ENCODE results near the gene NSDHL. TPM values are rescaled to one million over a fixed set of nuclear protein-coding genes. Genes with fewer than 3 reads are reported as not detected.
"Not testable (repeated sequence)": the region's sequence is repeated elsewhere in the genome, so short reads cannot be mapped to it uniquely, and the experiment has no call there.

The NSDHL gene
- polyA plus RNA-seq, 3 donors from 2014 or later = 16.5 to 44.8 (median 20.2) TPM

DNA sequence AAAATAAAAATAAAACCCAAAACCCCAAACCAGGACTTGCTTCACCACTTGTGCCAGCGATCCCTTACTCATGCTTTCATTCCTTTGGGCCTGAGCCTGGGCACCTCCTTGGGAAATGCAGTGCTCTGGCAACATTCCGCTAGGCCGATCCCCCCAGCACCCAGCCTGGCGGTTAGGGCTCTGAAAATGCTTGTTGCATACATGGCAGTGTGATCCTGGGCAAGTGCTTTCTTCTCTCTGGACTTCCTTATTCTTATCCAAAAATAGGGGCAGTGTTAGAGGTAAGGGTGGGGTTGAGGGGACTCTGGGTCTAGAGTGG is 71.6 kb downstream of the NSDHL start:
- DNase-seq = no peak
- Mint-ChIP-seq H3K4me3 (no peak overlapping the region), H3K27me3 (ENCODE audit: low read depth in 3 of 3) (peaks cover 2 to 13% (median 10%) of the 10 kb centered on the region in 3 donors), H3K4me1 (no peaks in the 10 kb centered on the region), H3K9me3 (no peaks in the 10 kb centered on the region), H3K36me3 (no peaks in the 10 kb centered on the region), H3K27ac (no peak overlapping the region)

DNA sequence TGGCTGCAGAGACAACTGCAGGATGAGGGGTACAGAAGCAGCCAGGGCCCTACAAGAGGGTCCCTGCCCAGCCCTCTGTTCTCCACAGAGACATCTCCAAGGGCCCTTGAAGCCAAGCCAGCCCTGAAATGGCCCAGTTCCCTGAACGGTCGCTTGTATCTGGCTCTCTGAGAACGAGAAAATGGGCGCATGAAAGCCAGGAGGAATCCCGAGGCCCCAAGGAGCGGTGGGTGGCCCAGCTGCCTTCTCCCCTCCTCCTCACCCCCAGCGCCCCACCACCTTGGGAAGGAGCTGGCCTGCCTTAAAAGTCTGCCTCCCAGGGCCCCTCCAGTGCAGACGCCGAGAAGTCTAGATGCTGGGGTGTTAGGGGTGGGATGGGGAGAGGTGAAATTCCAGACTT is 72.7 kb downstream of the NSDHL start:
- H3K9me3 Mint-ChIP-seq = no peaks in the 10 kb centered on the region
- H3K4me3 Mint-ChIP-seq = no peak overlapping the region
- DNase-seq = no peak
- no peaks in the 10 kb centered on the region for H3K4me1 Mint-ChIP-seq
- peaks cover 2 to 13% (median 8%) of the 10 kb centered on the region in 3 donors for H3K27me3 Mint-ChIP-seq (ENCODE audit: low read depth in 3 of 3)
- H3K36me3 Mint-ChIP-seq = no peaks in the 10 kb centered on the region
- no peak overlapping the region for H3K27ac Mint-ChIP-seq

DNA sequence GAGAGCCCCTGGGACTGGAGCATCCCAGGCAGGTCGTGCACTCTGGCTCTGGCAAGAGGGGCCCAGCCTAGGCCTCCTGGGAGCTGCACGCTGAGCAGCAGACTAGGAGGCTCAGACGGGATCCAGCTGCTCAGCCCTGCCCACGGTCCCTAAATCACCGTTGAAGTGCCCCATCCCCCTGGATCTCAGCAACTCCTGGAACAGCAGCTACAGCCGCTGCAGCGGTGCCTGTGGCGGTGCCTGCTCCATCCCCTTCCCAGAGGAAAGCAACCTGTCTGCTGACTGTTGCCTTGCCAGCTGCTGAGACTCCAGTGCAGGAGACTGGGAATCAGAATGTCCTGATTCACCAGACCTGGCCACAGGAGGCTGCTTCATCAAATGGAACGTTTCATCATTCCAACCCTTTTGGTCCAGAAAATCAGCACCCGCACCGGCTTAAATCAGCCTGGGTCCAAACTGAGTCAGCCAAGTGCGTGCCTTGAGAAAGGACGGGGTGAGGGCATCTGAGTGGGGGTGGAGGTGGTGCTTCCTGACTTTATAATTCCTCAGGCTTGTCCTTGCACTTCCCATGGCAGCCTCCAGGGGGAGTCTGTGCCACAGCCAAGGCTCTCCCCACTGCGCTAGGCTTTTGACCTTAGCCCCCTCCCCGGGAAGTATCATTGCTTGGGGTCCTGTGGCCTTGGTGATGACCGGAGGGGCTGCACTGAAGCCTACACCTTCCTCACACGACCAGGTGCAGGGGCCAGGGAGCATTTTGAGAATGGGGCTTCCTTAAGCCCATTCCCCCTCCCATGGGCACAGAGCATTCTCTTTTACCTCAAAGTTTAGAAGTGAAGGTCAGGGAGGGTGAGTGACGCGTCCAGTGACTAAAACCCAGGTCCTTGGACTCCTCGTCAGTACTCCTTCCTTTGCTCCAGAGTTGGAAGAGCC is 73.6 kb downstream of the NSDHL start:
- Mint-ChIP-seq H3K4me1 (no peaks in the 10 kb centered on the region), H3K27ac (no peak overlapping the region), H3K27me3 (ENCODE audit: low read depth in 3 of 3) (peaks cover 0 to 13% (median 8%) of the 10 kb centered on the region in 3 donors), H3K4me3 (no peak overlapping the region), H3K9me3 (no peaks in the 10 kb centered on the region), H3K36me3 (no peaks in the 10 kb centered on the region)
- DNase-seq = peak; percentile 14 to 23 (median 14)

DNA sequence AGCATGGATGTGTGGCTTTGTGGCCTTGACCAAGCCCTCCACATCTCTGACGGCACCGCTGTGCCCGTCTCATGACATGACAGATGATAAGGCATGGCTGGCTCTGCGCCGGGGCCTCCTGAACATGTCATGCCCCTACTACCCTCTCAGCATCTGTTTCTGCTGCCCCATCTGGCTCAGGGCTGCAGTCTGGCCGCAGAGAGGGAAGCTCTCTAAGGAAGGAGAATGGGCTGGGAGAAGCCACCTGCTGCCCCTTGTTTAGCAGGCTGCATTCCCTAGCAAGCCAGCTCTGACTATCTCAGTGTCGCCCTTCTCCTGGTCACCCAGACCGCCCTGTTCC is 74.2 kb downstream of the NSDHL start:
- no peak for DNase-seq
- Mint-ChIP-seq H3K9me3 (no peaks in the 10 kb centered on the region), H3K27ac (no peak overlapping the region), H3K4me3 (no peak overlapping the region), H3K4me1 (no peaks in the 10 kb centered on the region), H3K36me3 (no peaks in the 10 kb centered on the region), H3K27me3 (ENCODE audit: low read depth in 3 of 3) (peaks cover 0 to 12% (median 6%) of the 10 kb centered on the region in 3 donors)

DNA sequence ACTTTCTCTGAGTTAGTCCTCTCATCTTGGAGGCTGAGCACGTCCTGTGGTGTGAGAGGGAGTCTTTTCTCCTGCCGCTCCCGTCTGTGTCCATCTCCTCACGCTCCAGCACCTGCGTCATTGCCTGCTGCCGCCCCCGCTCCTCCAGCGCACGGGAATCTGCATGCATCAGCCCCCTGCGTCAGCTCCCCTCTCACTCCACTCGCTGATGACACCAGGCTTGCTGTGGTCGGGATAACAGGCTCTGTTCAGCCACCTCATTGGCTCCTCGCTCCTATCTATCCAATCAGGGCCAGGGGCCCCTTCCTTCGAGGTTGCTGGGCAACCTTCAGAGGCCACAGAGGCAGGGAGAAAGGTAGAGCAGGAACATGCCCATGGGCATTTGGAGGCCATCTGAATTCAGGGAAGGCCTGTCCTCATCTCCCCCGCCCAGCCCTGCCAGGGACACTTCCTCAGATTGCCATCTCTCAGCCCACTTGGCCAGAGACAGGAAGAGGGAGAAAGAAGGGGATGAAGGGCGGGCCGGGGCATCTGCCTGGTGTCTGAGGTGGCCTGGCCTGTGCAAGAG is 76.3 kb downstream of the NSDHL start:
- H3K4me1 Mint-ChIP-seq = no peaks in the 10 kb centered on the region
- H3K27ac Mint-ChIP-seq = no peak overlapping the region
- H3K36me3 Mint-ChIP-seq = no peaks in the 10 kb centered on the region

DNA sequence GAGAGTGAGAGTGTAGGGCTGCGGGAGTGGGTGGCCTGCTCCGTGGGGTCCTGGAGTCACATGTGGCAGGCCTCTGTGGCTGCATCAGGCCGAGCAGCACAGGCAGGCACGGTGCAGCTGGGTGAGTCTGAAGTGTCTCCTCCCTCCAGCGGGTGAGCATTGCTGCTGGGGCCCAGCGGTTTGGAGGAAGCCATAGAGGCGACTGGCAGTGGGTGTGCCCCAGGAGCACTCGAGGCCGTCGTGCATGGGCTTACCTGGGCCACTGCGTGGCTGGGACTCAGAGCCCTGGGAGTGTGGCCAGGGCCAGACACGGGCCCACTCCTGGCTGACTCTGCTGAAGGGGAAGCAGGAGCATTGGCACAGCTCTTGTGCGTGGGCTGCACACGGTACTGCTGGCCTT is 77.6 kb downstream of the NSDHL start:
- DNase-seq = no peak
- H3K4me1 Mint-ChIP-seq = no peaks in the 10 kb centered on the region
- H3K4me3 Mint-ChIP-seq = no peak overlapping the region
- H3K27me3 Mint-ChIP-seq (ENCODE audit: low read depth in 3 of 3) = peaks cover 0 to 6% (median 3%) of the 10 kb centered on the region in 3 donors
- H3K27ac Mint-ChIP-seq = no peak overlapping the region
- H3K9me3 Mint-ChIP-seq = no peaks in the 10 kb centered on the region
- no peaks in the 10 kb centered on the region for H3K36me3 Mint-ChIP-seq

More for the DNA sequence above, 76.3 kb downstream of the NSDHL start:
- Mint-ChIP-seq H3K27me3 (ENCODE audit: low read depth in 3 of 3) (peaks cover 0 to 6% (median 6%) of the 10 kb centered on the region in 3 donors), H3K9me3 (no peaks in the 10 kb centered on the region), H3K4me3 (no peak overlapping the region)
- no peak for DNase-seq

DNA sequence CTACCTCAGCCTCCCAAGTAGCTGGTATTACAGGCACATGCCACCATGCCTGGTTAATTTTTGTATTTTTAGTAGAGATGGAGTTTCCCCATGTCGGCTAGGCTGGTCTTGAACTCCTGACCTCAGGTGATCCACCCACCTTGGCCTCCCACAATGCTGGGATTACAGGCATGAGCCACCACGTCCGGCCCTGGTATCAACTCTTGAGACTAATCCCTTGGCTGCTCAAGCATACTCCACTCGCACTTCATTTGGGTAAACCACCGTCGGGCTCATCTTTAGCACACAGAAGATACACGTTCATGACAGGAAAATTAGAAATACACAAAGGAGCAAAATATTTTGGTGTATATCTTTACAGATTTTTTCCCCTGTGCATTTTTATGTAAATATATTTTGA is 79.2 kb downstream of the NSDHL start:
- not testable (repeated sequence) for H3K36me3 Mint-ChIP-seq, H3K27ac Mint-ChIP-seq, H3K4me1 Mint-ChIP-seq

DNA sequence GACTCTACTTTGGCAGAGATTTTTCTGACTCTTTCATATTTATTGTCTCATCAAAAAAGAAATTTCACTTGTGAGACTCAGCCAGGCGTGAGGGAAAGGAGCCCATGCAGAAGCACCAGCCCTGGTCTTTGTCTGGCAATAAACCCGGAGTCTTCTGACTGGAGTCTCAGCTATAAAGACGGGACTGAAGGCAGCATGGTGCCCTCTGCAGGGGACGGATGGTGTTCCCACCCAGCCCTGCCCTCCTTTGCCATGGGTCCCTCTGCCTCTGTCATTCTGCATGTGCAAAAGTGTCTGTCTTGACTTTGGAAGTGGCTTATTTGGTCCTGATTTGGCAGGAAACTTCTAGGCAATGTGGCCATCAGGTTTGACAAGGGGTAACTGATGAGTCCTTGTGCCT is 81.2 kb downstream of the NSDHL start:
- Mint-ChIP-seq H3K27ac (no peak overlapping the region), H3K4me1 (no peaks in the 10 kb centered on the region), H3K4me3 (no peak overlapping the region), H3K9me3 (no peaks in the 10 kb centered on the region), H3K27me3 (ENCODE audit: low read depth in 3 of 3) (peaks cover 0 to 4% (median 0%) of the 10 kb centered on the region in 3 donors), H3K36me3 (no peaks in the 10 kb centered on the region)
- DNase-seq = no peak

More for the DNA sequence above, 79.2 kb downstream of the NSDHL start:
- not testable (repeated sequence) for DNase-seq; H3K27me3 Mint-ChIP-seq (ENCODE audit: low read depth in 3 of 3); H3K9me3 Mint-ChIP-seq; H3K4me3 Mint-ChIP-seq

DNA sequence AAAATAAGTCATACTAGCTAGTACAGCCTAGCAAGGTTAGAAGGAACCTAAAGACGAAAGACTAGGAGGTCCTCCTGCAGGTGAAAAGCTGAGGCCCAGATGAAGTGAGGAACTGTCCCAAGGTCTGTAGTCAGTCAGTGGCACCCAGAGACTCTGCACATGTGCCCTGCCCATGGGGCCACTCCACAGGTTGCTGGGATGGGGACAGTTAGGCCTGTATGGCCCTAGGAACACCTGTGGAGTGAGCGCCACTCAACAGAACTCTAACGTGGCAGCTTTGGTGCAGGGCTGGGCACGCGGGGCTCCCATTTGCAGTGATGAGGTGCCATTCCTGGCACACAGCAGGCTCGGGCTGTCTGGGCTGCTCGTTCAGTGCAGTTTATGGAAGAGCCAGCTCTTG is 81.8 kb downstream of the NSDHL start:
- no peak for DNase-seq
- Mint-ChIP-seq H3K9me3 (no peaks in the 10 kb centered on the region), H3K4me1 (no peaks in the 10 kb centered on the region), H3K27me3 (ENCODE audit: low read depth in 3 of 3) (peaks cover 0 to 1% (median 0%) of the 10 kb centered on the region in 3 donors), H3K4me3 (no peak overlapping the region), H3K36me3 (no peaks in the 10 kb centered on the region), H3K27ac (no peak overlapping the region)

DNA sequence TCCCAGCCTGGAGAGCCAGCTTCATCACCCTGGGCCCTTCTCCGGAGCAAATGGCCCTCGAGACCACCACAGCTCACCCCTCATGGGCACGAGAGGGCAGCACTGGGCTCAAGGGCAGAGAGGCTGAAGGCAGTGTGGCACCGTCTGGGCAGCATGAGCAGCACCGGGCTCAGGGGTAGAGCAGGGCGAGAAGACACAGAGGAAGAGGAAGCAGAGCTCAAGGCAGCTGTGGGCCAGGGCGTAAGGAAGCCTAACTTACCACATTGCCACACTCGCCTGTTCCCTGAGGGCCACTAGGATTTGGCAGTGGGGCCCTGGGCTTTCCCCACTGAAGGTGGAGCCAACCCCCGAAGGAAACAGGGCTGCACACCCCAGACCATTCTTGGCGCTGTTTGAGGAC is 82.5 kb downstream of the NSDHL start:
- no peak overlapping the region for H3K4me3 Mint-ChIP-seq
- H3K9me3 Mint-ChIP-seq = no peaks in the 10 kb centered on the region

DNA sequence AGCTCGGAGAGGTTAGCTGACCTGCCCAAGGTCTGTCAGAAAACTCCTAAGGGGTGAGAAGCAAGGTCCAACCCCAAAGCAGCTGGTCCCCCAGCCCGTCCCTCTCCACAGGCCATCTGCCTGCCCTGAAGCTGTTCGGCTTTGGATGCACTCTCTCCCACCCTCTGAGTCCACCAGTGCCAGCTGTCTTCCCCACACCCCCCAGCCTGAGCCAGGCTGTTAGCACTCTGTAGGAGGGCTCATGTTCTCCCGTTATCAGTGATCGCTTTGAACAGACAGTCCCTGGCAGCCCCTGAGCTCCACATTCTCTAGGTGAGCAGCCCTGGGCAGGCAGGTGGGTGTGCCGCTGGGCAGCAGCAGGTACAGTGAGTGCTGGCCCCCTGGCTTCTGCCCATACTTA is 83.0 kb downstream of the NSDHL start:
- Mint-ChIP-seq H3K9me3 (no peaks in the 10 kb centered on the region), H3K27ac (no peak overlapping the region), H3K4me3 (no peak overlapping the region), H3K27me3 (ENCODE audit: low read depth in 3 of 3) (peaks cover 0 to 1% (median 0%) of the 10 kb centered on the region in 3 donors), H3K4me1 (no peaks in the 10 kb centered on the region), H3K36me3 (no peaks in the 10 kb centered on the region)
- DNase-seq = no peak

More for the DNA sequence above, 82.5 kb downstream of the NSDHL start:
- no peak for DNase-seq
- H3K27me3 Mint-ChIP-seq (ENCODE audit: low read depth in 3 of 3) = peaks cover 0 to 1% (median 0%) of the 10 kb centered on the region in 3 donors
- no peaks in the 10 kb centered on the region for H3K4me1 Mint-ChIP-seq
- no peak overlapping the region for H3K27ac Mint-ChIP-seq
- no peaks in the 10 kb centered on the region for H3K36me3 Mint-ChIP-seq

DNA sequence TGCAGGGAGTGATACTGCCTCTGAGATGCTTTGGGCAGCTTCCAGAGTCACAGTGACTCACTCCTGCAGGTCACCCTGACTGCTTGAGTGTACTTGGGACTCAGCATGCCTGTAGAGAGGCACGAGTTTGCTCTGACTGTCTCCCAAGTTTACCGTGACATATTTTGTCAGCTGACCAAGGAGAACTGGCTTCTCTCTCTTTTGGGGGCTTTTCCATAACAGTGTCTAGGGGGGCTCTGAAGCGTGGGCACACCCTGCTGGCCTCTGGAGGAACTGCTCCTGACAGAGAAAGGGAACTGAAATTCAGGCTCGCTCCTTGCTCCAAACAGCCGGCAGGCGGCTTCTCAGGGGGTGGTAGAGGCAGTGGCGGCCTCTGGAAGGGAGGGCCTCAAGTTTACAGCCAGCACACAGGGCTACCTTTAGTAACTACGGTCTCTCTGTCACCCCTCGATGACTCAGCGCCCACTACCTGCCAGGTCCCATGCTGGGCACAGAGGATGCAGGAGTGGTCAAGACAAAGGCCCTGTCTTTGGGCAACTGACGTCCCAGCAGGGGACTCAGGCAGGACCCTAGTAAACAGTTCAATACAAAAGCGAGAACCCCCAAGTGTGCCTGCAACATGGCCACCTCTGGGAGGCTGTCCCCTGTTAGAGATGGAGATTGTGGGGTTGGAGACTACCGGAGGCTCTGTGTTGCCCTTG is 84.8 kb downstream of the NSDHL start:
- H3K27ac Mint-ChIP-seq = no peak overlapping the region
- no peaks in the 10 kb centered on the region for H3K36me3 Mint-ChIP-seq
- H3K27me3 Mint-ChIP-seq (ENCODE audit: low read depth in 3 of 3) = peaks cover 0 to 2% (median 1%) of the 10 kb centered on the region in 3 donors
- no peaks in the 10 kb centered on the region for H3K4me1 Mint-ChIP-seq
- DNase-seq = no peak
- H3K4me3 Mint-ChIP-seq = no peak overlapping the region
- H3K9me3 Mint-ChIP-seq = no peaks in the 10 kb centered on the region

DNA sequence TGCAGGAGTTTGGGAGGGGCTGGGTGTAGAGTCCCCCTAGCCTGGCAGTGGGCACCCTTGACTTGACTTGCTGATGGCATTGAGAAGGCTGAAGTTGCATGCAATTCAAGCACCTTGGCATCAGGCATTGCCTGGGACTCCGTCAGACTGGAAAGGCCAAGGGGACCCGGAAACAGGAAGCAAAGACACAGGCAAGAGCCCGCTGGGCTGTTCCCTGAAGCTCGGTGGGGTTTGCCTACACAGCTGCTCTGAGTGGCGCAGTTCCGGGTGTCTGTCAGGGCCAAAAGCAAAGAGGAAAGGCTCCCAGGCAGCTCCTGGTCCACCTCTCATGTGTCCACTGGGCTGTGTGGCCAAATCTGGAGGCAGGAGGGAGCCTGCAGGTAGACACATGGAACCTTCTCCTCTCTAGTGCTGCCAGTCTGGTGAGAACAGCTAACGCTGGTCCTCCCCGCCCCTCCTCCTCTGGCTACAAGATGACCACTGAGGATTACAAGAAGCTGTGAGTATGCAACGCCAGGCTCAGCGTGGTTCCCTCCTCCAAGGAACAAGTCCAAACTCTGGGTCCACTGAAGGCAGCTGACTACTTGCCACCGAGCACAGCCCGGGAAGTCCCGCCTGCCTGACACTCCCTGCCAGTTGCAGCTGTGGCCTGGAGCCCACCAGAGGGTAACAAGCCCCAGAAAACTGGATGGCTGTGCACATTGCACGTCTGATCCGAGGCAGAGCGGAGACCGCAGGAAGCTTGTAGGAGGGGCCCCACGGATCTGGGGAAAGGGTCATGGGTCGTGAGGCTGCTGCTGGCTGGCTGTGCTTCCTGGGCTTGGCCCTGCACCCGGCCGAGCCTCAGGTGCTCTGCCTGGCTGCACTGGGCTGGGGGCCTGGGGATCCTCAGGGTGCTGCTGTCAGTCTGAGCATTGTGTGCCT is 87.1 kb downstream of the NSDHL start:
- Mint-ChIP-seq H3K4me3 (no peak overlapping the region), H3K27me3 (ENCODE audit: low read depth in 3 of 3) (peaks cover 0 to 4% (median 1%) of the 10 kb centered on the region in 3 donors), H3K36me3 (no peaks in the 10 kb centered on the region), H3K4me1 (no peaks in the 10 kb centered on the region), H3K9me3 (no peaks in the 10 kb centered on the region), H3K27ac (no peak overlapping the region)
- DNase-seq = no peak
